Adrenal gland (tissue), 5 donors: ENCODE results near the gene SUSD3.

Experiments
- POLR2A ChIP-seq, 2 donors: fragments of 450-650 bp; IDR thresholded peaks; one replicate each; pipeline ENCODE4 v1.6.1; 2017; ENCODE audit warnings: antibody characterized with exemption in 2 of 2, mild to moderate bottlenecking in 2 of 2, moderate library complexity in 1 of 2
- TF ChIP-seq, protein P1 (sequence below), 6 experiments: fragments of 450-650 bp in 4 of 6; fragments of 200-600 bp in 2 of 6; sonication (generic) in 1 of 6; IDR thresholded peaks; 1 replicate in 5 of 6; 2 replicates in 1 of 6; pipeline versions ENCODE4 v1.5.1 to v1.8.0; 2016 to 2021; ENCODE audit warnings: antibody characterized with exemption in 6 of 6, mild to moderate bottlenecking in 2 of 6, moderate library complexity in 1 of 6
- donor health status: DM: no; HTN: no; CAD: no.

DNA sequence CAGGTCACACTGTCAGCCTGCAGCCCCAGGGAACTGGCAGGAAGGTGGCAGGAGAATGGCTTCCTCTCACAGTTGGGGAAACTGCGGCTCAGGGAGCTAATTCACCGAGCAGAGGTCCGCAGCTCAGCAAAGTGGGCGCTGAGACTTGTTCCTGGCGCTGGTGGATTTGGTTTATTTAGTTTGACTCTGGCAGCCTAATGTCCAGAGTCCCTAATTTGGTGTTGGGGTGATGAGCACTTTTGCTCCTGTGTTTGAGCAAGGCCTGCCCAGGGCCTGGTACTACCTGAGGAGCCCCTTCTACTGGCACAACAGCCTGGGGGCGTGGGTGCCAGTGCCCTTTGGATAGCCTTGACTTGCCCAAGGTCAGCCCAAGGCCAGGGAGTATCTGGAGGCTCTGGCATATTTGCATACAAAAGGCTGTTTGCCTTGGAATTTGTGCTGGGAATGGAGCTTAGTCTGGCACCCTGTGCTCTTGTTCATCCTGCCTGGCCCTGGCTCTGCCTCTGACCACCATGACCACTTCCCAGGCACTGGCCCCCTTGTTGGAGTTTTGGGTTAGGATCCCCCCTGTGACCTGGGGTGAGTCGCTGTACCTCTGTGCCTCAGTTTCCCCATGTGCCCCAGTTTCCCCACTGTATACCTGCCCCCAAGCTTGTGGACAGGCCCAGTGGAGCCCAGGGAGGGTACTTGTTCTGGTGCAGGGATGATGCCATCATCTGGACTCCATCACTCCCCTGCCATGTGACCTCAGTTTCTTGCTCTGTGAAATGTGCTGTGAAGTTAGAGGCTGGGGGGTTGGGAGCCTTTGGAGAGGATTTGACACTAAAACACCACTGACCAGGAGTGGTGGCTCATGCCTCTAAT lies 1.4 kb downstream of the SUSD3 start:
- TF ChIP-seq, protein P1, sequence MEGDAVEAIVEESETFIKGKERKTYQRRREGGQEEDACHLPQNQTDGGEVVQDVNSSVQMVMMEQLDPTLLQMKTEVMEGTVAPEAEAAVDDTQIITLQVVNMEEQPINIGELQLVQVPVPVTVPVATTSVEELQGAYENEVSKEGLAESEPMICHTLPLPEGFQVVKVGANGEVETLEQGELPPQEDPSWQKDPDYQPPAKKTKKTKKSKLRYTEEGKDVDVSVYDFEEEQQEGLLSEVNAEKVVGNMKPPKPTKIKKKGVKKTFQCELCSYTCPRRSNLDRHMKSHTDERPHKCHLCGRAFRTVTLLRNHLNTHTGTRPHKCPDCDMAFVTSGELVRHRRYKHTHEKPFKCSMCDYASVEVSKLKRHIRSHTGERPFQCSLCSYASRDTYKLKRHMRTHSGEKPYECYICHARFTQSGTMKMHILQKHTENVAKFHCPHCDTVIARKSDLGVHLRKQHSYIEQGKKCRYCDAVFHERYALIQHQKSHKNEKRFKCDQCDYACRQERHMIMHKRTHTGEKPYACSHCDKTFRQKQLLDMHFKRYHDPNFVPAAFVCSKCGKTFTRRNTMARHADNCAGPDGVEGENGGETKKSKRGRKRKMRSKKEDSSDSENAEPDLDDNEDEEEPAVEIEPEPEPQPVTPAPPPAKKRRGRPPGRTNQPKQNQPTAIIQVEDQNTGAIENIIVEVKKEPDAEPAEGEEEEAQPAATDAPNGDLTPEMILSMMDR (IDR thresholded peaks at IDR 0.05): no peak
- TF ChIP-seq POLR2A (IDR thresholded peaks at IDR 0.05): no peak
